Fibroblast of lung (primary cell): ENCODE data around the gene CCND2. TPM values are rescaled to one million over a fixed set of nuclear protein-coding genes. Genes with fewer than 3 reads are reported as not detected.

Experiments
- DNase-seq, 2 donors: peaks; one replicate each; pipeline versions ENCODE4 v3.0.0 to v3.0.0-alpha.2; 2010; ENCODE audit warnings: low read depth in 2 of 2
- H2AFZ ChIP-seq: 2 replicates; pipeline ENCODE4 v1.5.1; 2012; ENCODE audit warnings: low read length, control low read depth, inconsistent platforms
- H3K27ac ChIP-seq: 2 replicates; pipeline ENCODE4 v1.5.1; 2011; ENCODE audit warnings: low read length, control low read depth; ENCODE audit not compliant: insufficient read depth
- H3K27me3 ChIP-seq: 2 replicates; pipeline ENCODE4 v1.5.1; 2011; ENCODE audit warnings: mild to moderate bottlenecking, low read length; ENCODE audit not compliant: control insufficient read depth, insufficient read depth
- H3K36me3 ChIP-seq: 2 replicates; pipeline ENCODE4 v1.5.1; 2011; ENCODE audit warnings: low read length; ENCODE audit not compliant: control insufficient read depth, insufficient read depth
- H3K4me1 ChIP-seq: 2 replicates; pipeline ENCODE4 v1.5.1; 2011; ENCODE audit warnings: low read length; ENCODE audit not compliant: control insufficient read depth, insufficient read depth; ENCODE audit errors: extremely low read depth
- H3K4me2 ChIP-seq: 2 replicates; pipeline ENCODE4 v1.5.1; 2011; ENCODE audit warnings: low read length, control low read depth; ENCODE audit not compliant: insufficient read depth; ENCODE audit errors: extremely low read depth
- H3K4me3 ChIP-seq, 4 experiments: fragments of 200-600 bp in 1 of 4; sonication (generic) in 1 of 4; replicated peaks in 1 of 4; 2 replicates each; pipeline ENCODE4 v1.5.1; 2011 to 2016; ENCODE audit warnings: low read length in 4 of 4, low read depth in 3 of 4, mild to moderate bottlenecking in 3 of 4, control low read depth in 2 of 4, inconsistent platforms in 1 of 4, mixed read lengths in 1 of 4; ENCODE audit not compliant: insufficient read depth in 1 of 4; ENCODE audit errors: control extremely low read depth in 1 of 4
- H3K79me2 ChIP-seq: 2 replicates; pipeline ENCODE4 v1.5.1; 2012; ENCODE audit warnings: mild to moderate bottlenecking, low read length, inconsistent platforms; ENCODE audit not compliant: control insufficient read depth, insufficient read depth
- H3K9ac ChIP-seq: 2 replicates; pipeline ENCODE4 v1.5.1; 2011; ENCODE audit warnings: mild to moderate bottlenecking, low read length, control low read depth; ENCODE audit not compliant: insufficient read depth
- H3K9me3 ChIP-seq: 2 replicates; pipeline ENCODE4 v1.5.1; 2012; ENCODE audit warnings: low read depth, low read length; ENCODE audit not compliant: control insufficient read depth, insufficient read depth
- H4K20me1 ChIP-seq: 2 replicates; pipeline ENCODE4 v1.5.1; 2011; ENCODE audit warnings: low read length; ENCODE audit not compliant: control insufficient read depth, insufficient read depth; ENCODE audit errors: extremely low read depth
- CTCF ChIP-seq, 2 donors: IDR thresholded peaks in 1 of 2; conservative IDR thresholded peaks in 1 of 2; 1 replicate in 1 of 2; 2 replicates in 1 of 2; pipeline ENCODE4 v1.5.1; 2011 to 2012; ENCODE audit warnings: low read length in 2 of 2, control low read depth in 1 of 2, inconsistent platforms in 1 of 2, low read depth in 1 of 2, mild to moderate bottlenecking in 1 of 2
- EZH2 ChIP-seq: IDR thresholded peaks from 2 replicates; pipeline ENCODE4 v1.5.1; 2012; ENCODE audit warnings: low read length, control low read depth, mild to moderate bottlenecking; ENCODE audit errors: missing control alignments
- polyA plus RNA-seq, 2 donors: library from polyadenylated mRNA; depleted of rRNA in 1 of 2; stranded (reverse) in 1 of 2; unstranded in 1 of 2; fragments of >200 nt; gene quantifications; 2 replicates each; pipeline ENCODE4 v1.2.1, GENCODE V29; 2011 to 2012; ENCODE audit warnings: missing spikeins in 1 of 2
- total RNA-seq: library from RNA; depleted of rRNA; stranded (reverse); fragments of >200 nt; gene quantifications from 2 replicates; pipeline ENCODE4 v1.2.1, GENCODE V29; 2014

CCND2 gene
- total and polyA plus RNA-seq, 2 donors (not counting 1 experiment from before 2014, with no cell fraction given) = 7.0 to 37.3 TPM

DNA sequence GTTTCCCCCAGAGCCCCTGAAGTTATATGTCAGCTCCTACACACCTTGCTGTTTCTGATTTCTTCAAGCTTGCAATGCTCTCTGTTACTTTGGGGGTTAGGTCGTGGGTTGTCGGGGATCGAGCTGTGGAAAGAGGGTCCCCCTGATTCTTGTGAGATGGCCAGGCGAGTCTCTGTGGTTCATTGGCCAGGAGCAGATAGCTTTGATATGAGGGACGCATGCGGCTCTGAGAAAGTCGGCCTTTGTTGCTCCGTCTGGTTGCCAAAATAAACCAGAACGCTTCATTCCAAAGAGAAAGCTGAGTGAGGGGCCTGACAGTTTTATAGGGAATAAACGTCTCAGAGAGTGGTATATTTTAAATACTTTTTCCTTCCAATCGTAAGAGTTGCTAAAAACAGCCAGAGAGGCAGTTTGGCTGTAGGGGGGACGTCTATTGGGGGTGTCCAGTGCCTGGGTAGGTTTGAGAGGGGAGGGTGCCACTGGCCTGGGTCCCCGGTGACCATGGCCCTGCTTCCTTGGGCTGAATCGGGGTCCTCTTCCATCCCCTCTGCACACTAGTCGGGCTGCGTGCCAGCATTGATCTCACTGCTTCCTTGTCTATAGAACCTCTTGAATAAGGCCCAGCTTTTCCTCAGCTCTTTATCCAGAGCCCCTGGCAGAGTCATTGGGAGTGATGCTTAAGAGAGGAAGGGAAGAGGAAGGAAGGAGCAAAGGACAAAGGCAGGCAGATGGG is 18.9 kb downstream of the CCND2 start:
- no peak for TF ChIP-seq EZH2
- TF ChIP-seq CTCF (conservative IDR thresholded peaks at IDR 0.05 in 1 of 2, IDR thresholded peaks at IDR 0.05 in 1 of 2; ENCODE audit: low read depth in 1 of 2, low read length in 2 of 2) = no peak
- Histone ChIP-seq H3K9me3 (no peaks in the 10 kb centered on the region), H3K4me2 (no peak overlapping the region), H3K79me2 (no peaks in the 10 kb centered on the region), H3K4me3 (no peak overlapping the region), H3K9ac (no peak overlapping the region), H3K36me3 (no peaks in the 10 kb centered on the region), H2AFZ (no peak overlapping the region), H4K20me1 (no peaks in the 10 kb centered on the region), H3K27ac (no peak overlapping the region), H3K4me1 (no peaks in the 10 kb centered on the region), H3K27me3 (peaks cover 8% of the 10 kb centered on the region)
- DNase-seq = no peak

DNA sequence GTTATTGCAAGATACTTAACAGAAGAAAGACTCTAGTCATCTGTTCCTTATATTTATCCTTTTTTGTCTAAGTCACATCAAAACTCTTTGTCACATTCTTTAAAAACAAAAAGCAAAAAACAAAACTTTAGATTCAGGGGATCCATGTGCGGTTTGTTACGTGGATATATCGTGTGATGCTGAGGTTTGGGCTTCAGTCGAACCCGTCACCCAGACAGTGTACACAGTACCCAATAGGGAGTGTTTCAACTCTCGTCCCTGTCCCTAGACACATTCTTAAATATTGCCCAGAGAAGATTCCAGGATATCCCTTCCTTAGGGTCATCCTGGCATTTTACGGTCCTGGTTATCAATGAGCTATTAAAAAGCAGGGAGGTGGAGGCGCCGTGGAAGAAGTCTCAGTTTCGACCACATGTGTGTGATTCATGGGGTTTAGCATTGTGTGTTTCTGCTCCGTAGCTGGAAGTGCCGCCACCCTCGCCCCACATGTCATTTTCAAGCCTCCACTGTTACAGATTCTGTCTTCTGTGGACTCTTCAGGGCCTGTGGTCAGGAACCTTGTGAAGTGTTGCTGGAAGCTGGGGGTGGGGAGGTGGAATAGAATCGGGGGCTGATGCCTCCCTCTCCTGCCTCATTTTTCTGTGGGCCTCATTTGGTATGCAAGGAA is 19.9 kb downstream of the CCND2 start:
- no peaks in the 10 kb centered on the region for H4K20me1 ChIP-seq

More for the DNA sequence above, 19.9 kb downstream of the CCND2 start:
- Histone ChIP-seq H2AFZ (no peak overlapping the region), H3K9ac (no peak overlapping the region), H3K27ac (no peak overlapping the region), H3K79me2 (no peaks in the 10 kb centered on the region), H3K36me3 (no peaks in the 10 kb centered on the region), H3K4me2 (no peak overlapping the region), H3K27me3 (peaks cover 8% of the 10 kb centered on the region), H3K4me1 (no peaks in the 10 kb centered on the region), H3K9me3 (no peaks in the 10 kb centered on the region), H3K4me3 (no peak overlapping the region)
- no peak for DNase-seq
- TF ChIP-seq EZH2 (no peak), CTCF (conservative IDR thresholded peaks at IDR 0.05 in 1 of 2, IDR thresholded peaks at IDR 0.05 in 1 of 2; ENCODE audit: low read depth in 1 of 2, low read length in 2 of 2) (no peak)
